HepG2 (cell line): Measurements from ENCODE around the gene ZBTB43. TPM values are rescaled to one million over a fixed set of nuclear protein-coding genes. Genes with fewer than 3 reads are reported as not detected.

Experiments
- ATAC-seq: fragments of 200-7000 bp; cut with Tn5 transposase; 3 replicates; pipeline ENCODE4 v1.9.1; 2020; ENCODE audit warnings: mild to moderate bottlenecking, moderate library complexity
- BruUV-seq: library from RNA; stranded (reverse); fragments of 400-500 nt; replicated peaks from 2 replicates; lab custom pipeline; 2021; lab: Mats Ljungman, UMichigan
- CTCF ChIA-PET: fragments of 300-600 bp; formaldehyde crosslinking; extraction: SDS; loops from one replicate; lab custom pipeline; 2021; ENCODE audit warnings: low total read pairs, inconsistent platforms, low intra/inter-chr PET ratio; lab: Yijun Ruan, JAX
- POLR2A ChIA-PET: fragments of 350-600 bp; sonication (Branson Sonifier 250); formaldehyde crosslinking; loops from one replicate; lab custom pipeline; 2020; ENCODE audit warnings: antibody characterized with exemption, inconsistent platforms; lab: Yijun Ruan, JAX
- DNase-seq: peaks from one replicate; pipeline ENCODE4 v3.0.0-alpha.2; 2015; ENCODE audit warnings: low spot score
- FAIRE-seq: peaks from 3 replicates; lab custom pipeline; 2011; peaks lifted over from hg19 to GRCh38; lab: Jason Lieb, UNC
- H2AFZ ChIP-seq: one replicate; pipeline ENCODE4 v1.6.1; 2011; ENCODE audit warnings: low read length, inconsistent platforms
- H3K27ac ChIP-seq: fragments of 300-600 bp; 3 replicates; pipeline ENCODE4 v1.8.0; 2011; ENCODE audit warnings: mixed run types, mild to moderate bottlenecking, mixed read lengths, low read length, inconsistent platforms; ENCODE audit not compliant: insufficient read depth; ENCODE audit errors: extremely low read length
- H3K27me3 ChIP-seq, 2 experiments: fragments of 200-600 bp in 1 of 2; 2 replicates in 1 of 2; 3 replicates in 1 of 2; pipeline versions ENCODE4 v1.6.0 to v1.8.0; 2011; ENCODE audit warnings: low read length in 2 of 2, mild to moderate bottlenecking in 2 of 2, moderate library complexity in 2 of 2, inconsistent platforms in 1 of 2; ENCODE audit not compliant: insufficient read depth in 2 of 2, control insufficient read depth in 1 of 2
- H3K36me3 ChIP-seq, 2 experiments: fragments of 200-600 bp in 1 of 2; replicated peaks in 1 of 2; 2 replicates in 1 of 2; 3 replicates in 1 of 2; pipeline versions ENCODE4 v1.5.1 to v1.8.0; 2011; ENCODE audit warnings: low read length in 2 of 2, inconsistent platforms in 1 of 2; ENCODE audit not compliant: insufficient read depth in 2 of 2, control insufficient read depth in 1 of 2
- H3K4me1 ChIP-seq: 2 replicates; pipeline ENCODE4 v1.5.1; 2012; ENCODE audit warnings: low read length, inconsistent platforms; ENCODE audit not compliant: insufficient read depth
- H3K4me2 ChIP-seq: 2 replicates; pipeline ENCODE4 v1.6.0; 2011; ENCODE audit warnings: low read depth, low read length, inconsistent platforms
- H3K4me3 ChIP-seq, 3 experiments: fragments of 200-600 bp in 1 of 3; sonication (generic), shearing (Covaris generic) in 1 of 3; replicated peaks in 1 of 3; 2 replicates each; pipeline ENCODE4 v1.5.1; 2011 to 2016; ENCODE audit warnings: low read length in 3 of 3, inconsistent platforms in 2 of 3, low read depth in 2 of 3, mild to moderate bottlenecking in 2 of 3, control low read depth in 1 of 3, mixed read lengths in 1 of 3; ENCODE audit not compliant: insufficient read depth in 1 of 3
- H3K79me2 ChIP-seq: one replicate; pipeline ENCODE4 v1.6.1; 2011; ENCODE audit warnings: low read length, inconsistent platforms; ENCODE audit not compliant: insufficient read depth
- H3K9ac ChIP-seq: 2 replicates; pipeline ENCODE4 v1.6.0; 2011; ENCODE audit warnings: mild to moderate bottlenecking, low read depth, low read length, inconsistent platforms; ENCODE audit not compliant: insufficient read depth
- H3K9me3 ChIP-seq: 2 replicates; pipeline ENCODE4 v1.5.1; 2012; ENCODE audit warnings: mild to moderate bottlenecking, low read length
- H4K20me1 ChIP-seq: 2 replicates; pipeline ENCODE4 v1.6.0; 2011; ENCODE audit warnings: inconsistent platforms, mild to moderate bottlenecking, low read length, moderate library complexity; ENCODE audit not compliant: insufficient read depth
- BCLAF1 ChIP-seq: fragments of 450-650 bp; IDR thresholded peaks from 2 replicates; pipeline ENCODE4 v1.6.1; 2017; ENCODE audit warnings: mild to moderate bottlenecking
- ETV6 ChIP-seq: sonication (generic); formaldehyde crosslinking; conservative IDR thresholded peaks from 2 replicates; pipeline ENCODE4 v1.4.0; 2020; ENCODE audit warnings: missing genetic modification reagents
- HOXA3 ChIP-seq: sonication (generic); formaldehyde crosslinking; IDR thresholded peaks from 2 replicates; pipeline ENCODE4 v1.5.0; 2020; ENCODE audit warnings: missing genetic modification reagents
- MED1 ChIP-seq: sonication (generic); formaldehyde crosslinking; IDR thresholded peaks from 2 replicates; pipeline ENCODE4 v1.4.0; 2020; ENCODE audit warnings: missing genetic modification reagents
- MTA3 ChIP-seq: sonication (generic); formaldehyde crosslinking; IDR thresholded peaks from 2 replicates; pipeline ENCODE4 v1.4.0; 2020; ENCODE audit warnings: missing genetic modification reagents
- NFRKB ChIP-seq: fragments of 450-650 bp; IDR thresholded peaks from 2 replicates; pipeline ENCODE4 v1.6.1; 2017
- POLR2G ChIP-seq: fragments of 200-400 bp; formaldehyde crosslinking; IDR thresholded peaks from 2 replicates; pipeline ENCODE4 v1.6.1; 2018; ENCODE audit warnings: mild to moderate bottlenecking, low read depth, low read length, moderate library complexity
- RFX5 ChIP-seq: IDR thresholded peaks from 2 replicates; pipeline ENCODE4 v1.6.1; 2011; ENCODE audit warnings: low read depth, low read length, improper control_type of control experiment
- THAP8 ChIP-seq: sonication (generic); formaldehyde crosslinking; IDR thresholded peaks from 2 replicates; pipeline ENCODE4 v1.5.1; 2020; ENCODE audit warnings: missing genetic modification reagents, mild to moderate bottlenecking, borderline replicate concordance
- ZNF274 ChIP-seq: sonication (generic); formaldehyde crosslinking; IDR thresholded peaks from 2 replicates; pipeline ENCODE4 v1.5.1; 2020; ENCODE audit warnings: mild to moderate bottlenecking, missing genetic modification reagents
- ZNF326 ChIP-seq: sonication (generic); formaldehyde crosslinking; IDR thresholded peaks from 2 replicates; pipeline ENCODE4 v1.4.0; 2020; ENCODE audit warnings: missing genetic modification reagents, borderline replicate concordance
- ZNF34 ChIP-seq: sonication (generic); formaldehyde crosslinking; IDR thresholded peaks from 2 replicates; pipeline ENCODE4 v1.4.0; 2020; ENCODE audit warnings: mild to moderate bottlenecking, missing genetic modification reagents, borderline replicate concordance
- ZNF589 ChIP-seq: sonication (generic); formaldehyde crosslinking; conservative IDR thresholded peaks from 2 replicates; pipeline ENCODE4 v1.8.0; 2022; ENCODE audit warnings: mild to moderate bottlenecking, moderate library complexity, missing genetic modification reagents
- ZNF777 ChIP-seq: sonication (generic); formaldehyde crosslinking; IDR thresholded peaks from 2 replicates; pipeline ENCODE4 v1.4.0; 2020; ENCODE audit warnings: missing genetic modification reagents
- WGBS: methylation state at CpG from one replicate; pipeline ENCODE4 v1.1.6; 2017; ENCODE audit warnings: low lambda C conversion rate; 5-methylcytosine and 5-hydroxymethylcytosine counted together
- in situ Hi-C: cut with HindIII; loops from 2 replicates; pipeline ENCODE4 v1.10.0; 2017; ENCODE audit warnings: low pct_unique_long_range_greater_than_20kb; ENCODE audit not compliant: extremely low pct_ligation_motif_present
- intact Hi-C: fragments of 100-400 bp; cut with micrococcal nuclease; formaldehyde crosslinking; loops from one replicate; pipeline ENCODE4 v1.10.0; 2022; ENCODE audit not compliant: unreplicated experiment
- polyA plus RNA-seq, 8 experiments: library from polyadenylated mRNA; depleted of rRNA in 3 of 8; stranded (reverse) in 7 of 8; unstranded in 1 of 8; fragments of >200 nt; fragmentation: Illumina TruSeq in 4 of 8; extraction: Trizol in 4 of 8; gene quantifications; 2 replicates each; pipeline versions ENCODE4 v1.2.1 to v1.2.3, GENCODE V29; 2011 to 2016; ENCODE audit warnings: low read depth in 4 of 8, missing spikeins in 1 of 8, mixed read lengths in 1 of 8; ENCODE audit not compliant: insufficient read depth in 1 of 8
- total RNA-seq, 5 experiments: library from RNA; depleted of rRNA; stranded (reverse); fragments of >200 nt; fragmentation: Illumina TruSeq; extraction: Trizol; gene quantifications; 2 replicates each; pipeline ENCODE4 v1.2.3, GENCODE V29; 2016; ENCODE audit warnings: low read depth in 1 of 5
- TF ChIP-seq, protein P1 (sequence below): IDR thresholded peaks from 2 replicates; pipeline ENCODE4 v1.6.1; 2016

Gene ZBTB43
- total and polyA plus RNA-seq, 2 of the 13 experiments (the other 11 are each of a cell fraction or from before 2014, with no cell fraction given), result 7.1 to 31.4 TPM

- ChIA-PET POLR2A (no interaction called here), CTCF (no interaction called here)
- no peaks in the 10 kb centered on the region for H3K9me3 ChIP-seq
- H3K9ac ChIP-seq, result no peak overlapping the region
- H3K27me3 ChIP-seq, result peaks cover 0 to 9% of the 10 kb centered on the region in 2 experiments; a peak in 1 of 5 replicates
- H3K27ac ChIP-seq, result no peak overlapping the region
- no peaks in the 10 kb centered on the region for H4K20me1 ChIP-seq
- H2AFZ ChIP-seq, result no peak overlapping the region
- no TSS peak for BruUV-seq
- peaks cover 30% of the 10 kb centered on the region for H3K4me1 ChIP-seq
- no peaks in the 10 kb centered on the region for H3K79me2 ChIP-seq
- ATAC-seq (no peak), FAIRE-seq (no peak), DNase-seq (no peak)
- H3K4me2 ChIP-seq, result no peak overlapping the region
- intact Hi-C loops (no loop called here), in situ Hi-C loops (no loop called here)
- TF ChIP-seq MTA3 (CRISPR knock-in tag), result no peak
- no peak for TF ChIP-seq HOXA3 (CRISPR knock-in tag)
- no peak for TF ChIP-seq MED1 (CRISPR knock-in tag)
- no peak overlapping the region for H3K4me3 ChIP-seq
- H3K36me3 ChIP-seq, result no peaks in the 10 kb centered on the region
- WGBS, result 9% methylated on average over 3 of the region's 3 CpGs
Observed at GRCh38 chr9:126852086-126852688, 47.3 kb downstream of the ZBTB43 start.

GRCh38 chr9:126853667-126854066 is 48.8 kb downstream of the ZBTB43 start:
- POLR2A ChIA-PET, result no interaction called here
- ATAC-seq, result no peak
- no peak for TF ChIP-seq THAP8 (CRISPR knock-in tag)
- TF ChIP-seq ZNF274, result no peak
- TF ChIP-seq POLR2G, result no peak
- TF ChIP-seq RFX5, result no peak
- TF ChIP-seq ZNF777 (CRISPR knock-in tag), result no peak
- no peak for TF ChIP-seq ZNF34
- no peak for TF ChIP-seq BCLAF1
- TF ChIP-seq ZNF326 (CRISPR knock-in tag), result no peak
- TF ChIP-seq NFRKB, result no peak
- no peak for TF ChIP-seq ZNF589 (CRISPR knock-in tag)
- no peak for TF ChIP-seq ETV6
- TF ChIP-seq, protein P1, sequence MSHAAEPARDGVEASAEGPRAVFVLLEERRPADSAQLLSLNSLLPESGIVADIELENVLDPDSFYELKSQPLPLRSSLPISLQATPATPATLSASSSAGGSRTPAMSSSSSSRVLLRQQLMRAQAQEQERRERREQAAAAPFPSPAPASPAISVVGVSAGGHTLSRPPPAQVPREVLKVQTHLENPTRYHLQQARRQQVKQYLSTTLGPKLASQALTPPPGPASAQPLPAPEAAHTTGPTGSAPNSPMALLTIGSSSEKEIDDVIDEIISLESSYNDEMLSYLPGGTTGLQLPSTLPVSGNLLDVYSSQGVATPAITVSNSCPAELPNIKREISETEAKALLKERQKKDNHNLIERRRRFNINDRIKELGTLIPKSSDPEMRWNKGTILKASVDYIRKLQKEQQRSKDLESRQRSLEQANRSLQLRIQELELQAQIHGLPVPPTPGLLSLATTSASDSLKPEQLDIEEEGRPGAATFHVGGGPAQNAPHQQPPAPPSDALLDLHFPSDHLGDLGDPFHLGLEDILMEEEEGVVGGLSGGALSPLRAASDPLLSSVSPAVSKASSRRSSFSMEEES (CRISPR knock-in tag), result no peak

More at GRCh38 chr9:126853667-126854066, 48.8 kb downstream of the ZBTB43 start:
- H3K79me2 ChIP-seq, result no peaks in the 10 kb centered on the region
- peaks cover 30% of the 10 kb centered on the region for H3K4me1 ChIP-seq
- no peak overlapping the region for H3K9ac ChIP-seq
- no peak for DNase-seq
- 20% methylated on average over 5 of the region's 5 CpGs for WGBS
- FAIRE-seq, result no peak
- no TSS peak for BruUV-seq
- no peaks in the 10 kb centered on the region for H4K20me1 ChIP-seq
- H3K27ac ChIP-seq, result no peak overlapping the region
- intact Hi-C loops, result no loop called here
- no peak overlapping the region for H2AFZ ChIP-seq
- H3K9me3 ChIP-seq, result no peaks in the 10 kb centered on the region
- no peak overlapping the region for H3K4me2 ChIP-seq
- H3K4me3 ChIP-seq, result no peak overlapping the region
- no peaks in the 10 kb centered on the region for H3K36me3 ChIP-seq
- H3K27me3 ChIP-seq, result peaks cover 0 to 9% of the 10 kb centered on the region in 2 experiments; a peak in 2 of 5 replicates
- CTCF ChIA-PET, result no interaction called here
- in situ Hi-C loops, result no loop called here
